HepG2 (cell line): ENCODE measurements around the gene MRFAP1L1. TPM values are rescaled to one million over a fixed set of nuclear protein-coding genes. Genes with fewer than 3 reads are reported as not detected.

Source experiments
- CBX1 ChIP-seq: IDR thresholded peaks from one replicate; pipeline ENCODE4 v1.6.1; 2016; ENCODE audit warnings: antibody characterized with exemption, low read depth
- DR1 ChIP-seq: sonication (generic); formaldehyde crosslinking; IDR thresholded peaks from 2 replicates; pipeline ENCODE4 v1.8.0; 2021; ENCODE audit warnings: mild to moderate bottlenecking, missing genetic modification reagents, inconsistent platforms
- EEA1 ChIP-seq: sonication (generic); formaldehyde crosslinking; IDR thresholded peaks from 2 replicates; pipeline ENCODE4 v1.5.1; 2020; ENCODE audit warnings: mild to moderate bottlenecking, missing genetic modification reagents, borderline replicate concordance
- FOXA3 ChIP-seq: IDR thresholded peaks from 2 replicates; pipeline ENCODE4 v1.6.1; 2016; ENCODE audit warnings: missing genetic modification reagents, missing compliant biosample characterization
- HIVEP1 ChIP-seq: sonication (generic); formaldehyde crosslinking; IDR thresholded peaks from 2 replicates; pipeline ENCODE4 v1.4.0; 2020; ENCODE audit warnings: mild to moderate bottlenecking, missing genetic modification reagents
- HNRNPK ChIP-seq: fragments of 200-400 bp; formaldehyde crosslinking; IDR thresholded peaks from 2 replicates; pipeline ENCODE4 v1.6.1; 2018; ENCODE audit warnings: low read length, low read depth, moderate library complexity, mild to moderate bottlenecking; ENCODE audit not compliant: poor library complexity, severe bottlenecking
- HOXA5 ChIP-seq: sonication (generic); formaldehyde crosslinking; IDR thresholded peaks from 2 replicates; pipeline ENCODE4 v1.4.0; 2020; ENCODE audit warnings: missing genetic modification reagents
- KDM5B ChIP-seq: sonication (generic); formaldehyde crosslinking; IDR thresholded peaks from 2 replicates; pipeline ENCODE4 v1.4.0; 2020; ENCODE audit warnings: missing genetic modification reagents, mild to moderate bottlenecking, borderline replicate concordance
- MAZ ChIP-seq, 2 experiments: sonication (generic) in 1 of 2; formaldehyde crosslinking in 1 of 2; IDR thresholded peaks; 2 replicates each; pipeline versions ENCODE4 v1.5.0 to v1.6.1; 2012 to 2020; ENCODE audit warnings: low read depth in 2 of 2, mild to moderate bottlenecking in 2 of 2, borderline replicate concordance in 1 of 2, improper control_type of control experiment in 1 of 2, low read length in 1 of 2, missing genetic modification reagents in 1 of 2, moderate library complexity in 1 of 2
- REST ChIP-seq, 2 experiments: IDR thresholded peaks; 2 replicates each; pipeline ENCODE4 v1.6.1; 2011 to 2012; ENCODE audit warnings: low read length in 2 of 2, borderline replicate concordance in 1 of 2, low read depth in 1 of 2, mild to moderate bottlenecking in 1 of 2, moderate library complexity in 1 of 2
- THAP8 ChIP-seq: sonication (generic); formaldehyde crosslinking; IDR thresholded peaks from 2 replicates; pipeline ENCODE4 v1.5.1; 2020; ENCODE audit warnings: missing genetic modification reagents, mild to moderate bottlenecking, borderline replicate concordance
- U2AF1 ChIP-seq: fragments of 200-400 bp; formaldehyde crosslinking; optimal IDR thresholded peaks from 2 replicates; pipeline ENCODE3; 2017; ENCODE audit warnings: mild to moderate bottlenecking, low read depth, low read length
- XBP1 ChIP-seq: sonication (generic); formaldehyde crosslinking; IDR thresholded peaks from 2 replicates; pipeline ENCODE4 v1.5.0; 2020; ENCODE audit warnings: missing genetic modification reagents
- ZNF253 ChIP-seq: sonication (generic); formaldehyde crosslinking; IDR thresholded peaks from 2 replicates; pipeline ENCODE4 v1.8.0; 2022; ENCODE audit warnings: mild to moderate bottlenecking, missing genetic modification reagents, borderline replicate concordance
- ZNF343 ChIP-seq: sonication (generic); formaldehyde crosslinking; IDR thresholded peaks from 2 replicates; pipeline ENCODE4 v1.4.0; 2020; ENCODE audit warnings: mild to moderate bottlenecking, missing genetic modification reagents
- ZNF414 ChIP-seq: sonication (generic); formaldehyde crosslinking; IDR thresholded peaks from 2 replicates; pipeline ENCODE4 v1.5.0; 2020; ENCODE audit warnings: missing genetic modification reagents
- ZNF556 ChIP-seq: sonication (generic); formaldehyde crosslinking; IDR thresholded peaks from 2 replicates; pipeline ENCODE4 v1.4.0; 2020; ENCODE audit warnings: mild to moderate bottlenecking, missing genetic modification reagents, borderline replicate concordance
- ZNF816 ChIP-seq: sonication (generic); formaldehyde crosslinking; IDR thresholded peaks from 2 replicates; pipeline ENCODE4 v1.8.0; 2022; ENCODE audit warnings: missing genetic modification reagents, mild to moderate bottlenecking, borderline replicate concordance
- polyA plus RNA-seq, 8 experiments: library from polyadenylated mRNA; depleted of rRNA in 3 of 8; stranded (reverse) in 7 of 8; unstranded in 1 of 8; fragments of >200 nt; fragmentation: Illumina TruSeq in 4 of 8; extraction: Trizol in 4 of 8; gene quantifications; 2 replicates each; pipeline versions ENCODE4 v1.2.1 to v1.2.3, GENCODE V29; 2011 to 2016; ENCODE audit warnings: low read depth in 4 of 8, missing spikeins in 1 of 8, mixed read lengths in 1 of 8; ENCODE audit not compliant: insufficient read depth in 1 of 8
- total RNA-seq, 5 experiments: library from RNA; depleted of rRNA; stranded (reverse); fragments of >200 nt; fragmentation: Illumina TruSeq; extraction: Trizol; gene quantifications; 2 replicates each; pipeline ENCODE4 v1.2.3, GENCODE V29; 2016; ENCODE audit warnings: low read depth in 1 of 5
- TF ChIP-seq, protein P1 (sequence below): IDR thresholded peaks from 2 replicates; pipeline ENCODE4 v1.6.1; 2018; ENCODE audit warnings: missing genetic modification reagents

MRFAP1L1 gene
- total and polyA plus RNA-seq, 2 of the 13 experiments (the other 11 are each of a cell fraction or from before 2014, with no cell fraction given), result 44.8 to 76.6 TPM

GRCh38 chr4:6749340-6750171 is 39.9 kb upstream of the MRFAP1L1 start (continued):
- TF ChIP-seq ZNF414 (peak; percentile 93), HOXA5 (CRISPR knock-in tag) (peak; percentile 66; the same call in 1 of the 2 replicates), KDM5B (CRISPR knock-in tag) (peak; percentile 69; the same call in 1 of the 2 replicates), XBP1 (no peak), ZNF343 (CRISPR knock-in tag) (0 out of 2 replicates have a peak, but pooled peaks have one; percentile 87), U2AF1 (no peak), ZNF556 (CRISPR knock-in tag) (peak; percentile 56; the same call in 1 of the 2 replicates), HIVEP1 (CRISPR knock-in tag) (peak; percentile 89; the same call in 1 of the 2 replicates), EEA1 (CRISPR knock-in tag) (peak; percentile 56; the same call in 1 of the 2 replicates), REST (IDR thresholded peaks at IDR 0.05; ENCODE audit: borderline replicate concordance in 1 of 2, low read depth in 1 of 2, low read length in 2 of 2) (peak in 1 of 2 experiments; percentile 26; a peak in 1 of 4 replicates), ZNF816 (CRISPR knock-in tag) (no peak), MAZ (IDR thresholded peaks at IDR 0.05; ENCODE audit: borderline replicate concordance, low read depth, low read length) (no peak), MAZ (CRISPR knock-in tag; IDR thresholded peaks at IDR 0.05; ENCODE audit: low read depth) (peak; percentile 90), HNRNPK (no peak), DR1 (CRISPR knock-in tag) (peak; percentile 73), THAP8 (CRISPR knock-in tag) (peak; percentile 87; the same call in 1 of the 2 replicates), CBX1 (no peak), ZNF253 (0 out of 2 replicates have a peak, but pooled peaks have one; percentile 30), FOXA3 (CRISPR knock-in tag) (peak; percentile 76)
- TF ChIP-seq, protein P1, sequence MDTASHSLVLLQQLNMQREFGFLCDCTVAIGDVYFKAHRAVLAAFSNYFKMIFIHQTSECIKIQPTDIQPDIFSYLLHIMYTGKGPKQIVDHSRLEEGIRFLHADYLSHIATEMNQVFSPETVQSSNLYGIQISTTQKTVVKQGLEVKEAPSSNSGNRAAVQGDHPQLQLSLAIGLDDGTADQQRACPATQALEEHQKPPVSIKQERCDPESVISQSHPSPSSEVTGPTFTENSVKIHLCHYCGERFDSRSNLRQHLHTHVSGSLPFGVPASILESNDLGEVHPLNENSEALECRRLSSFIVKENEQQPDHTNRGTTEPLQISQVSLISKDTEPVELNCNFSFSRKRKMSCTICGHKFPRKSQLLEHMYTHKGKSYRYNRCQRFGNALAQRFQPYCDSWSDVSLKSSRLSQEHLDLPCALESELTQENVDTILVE (CRISPR knock-in tag), result peak; percentile 22; the same call in 1 of the 2 replicates
